ENCODE results near the gene FBXO2. TPM values are rescaled to one million over a fixed set of nuclear protein-coding genes. Genes with fewer than 3 reads are reported as not detected.

The FBXO2 gene
- total and polyA plus RNA-seq, 9 of the 15 experiments (the other 6 are each of a cell fraction or from before 2014, with no cell fraction given) = 0.04 to 1.9 (median 0.27) TPM

- intact Hi-C loops (cut with micrococcal nuclease) = no loop called here
- Histone ChIP-seq H3K9me3 (replicated peaks; ENCODE audit: control insufficient read depth, insufficient read depth, low read depth, low read length) (no peaks in the 10 kb centered on the region), H3K36me3 (ENCODE audit: control insufficient read depth, insufficient read depth, low read length) (no peaks in the 10 kb centered on the region), H2AFZ (ENCODE audit: low read depth, low read length) (peak overlapping the region; percentile 38; the same call in 1 of the 2 replicates), H3K4me2 (ENCODE audit: insufficient read depth, low read length) (no peak overlapping the region), H3K9me1 (ENCODE audit: control insufficient read depth, insufficient read depth, low read length) (no peaks in the 10 kb centered on the region), H3K4me3 (no peak overlapping the region), H4K20me1 (replicated peaks; ENCODE audit: control insufficient read depth, insufficient read depth, low read length) (no peaks in the 10 kb centered on the region), H3K27ac (ENCODE audit: extremely low read depth, low read depth, low read length) (no peak overlapping the region), H3K79me2 (ENCODE audit: control insufficient read depth, insufficient read depth, low read length) (no peaks in the 10 kb centered on the region), H3K9ac (ENCODE audit: insufficient read depth in 1 of 2, low read depth in 2 of 2, low read length in 2 of 2) (peak overlapping the region in 1 of 2 experiments; percentile 31; a peak in 1 of 4 replicates), H3K27me3 (ENCODE audit: control insufficient read depth in 2 of 2, insufficient read depth in 2 of 2, low read length in 2 of 2) (peaks cover 0 to 5% of the 10 kb centered on the region in 2 experiments; a peak in 2 of 5 replicates), H3K4me1 (replicated peaks in 1 of 2; ENCODE audit: control insufficient read depth in 2 of 2, insufficient read depth in 2 of 2, low read length in 2 of 2) (peaks cover 42 to 58% of the 10 kb centered on the region in 2 experiments)
- no TSS peak for BruUV-seq (replicated peaks)
- POLR2A ChIA-PET = interaction anchor here (0.7 to 2.5 kb wide), 4 partner anchors 10 to 210 kb away, joined by 3 to 9 read pairs (median 4); no protein-coding TSS in a partner anchor
- in situ Hi-C loops (cut with MboI) = no loop called here
- CTCF ChIA-PET (ENCODE audit: low intra/inter-chr PET ratio) = no interaction called here
- WGBS (ENCODE audit: insufficient coverage, low coverage, missing lambda C conversion rate) = 72% methylated on average over 5 of the region's 5 CpGs
- ATAC-seq (no peak), DNase-seq (ENCODE audit: extremely low read depth in 1 of 4, low spot score in 3 of 4) (no peak), FAIRE-seq (peak; percentile 57)
- no peak for TF ChIP-seq CBX2 (IDR thresholded peaks at IDR 0.05; ENCODE audit: insufficient read depth, low read length, poor library complexity, severe bottlenecking)
- no peak for TF ChIP-seq EGR1 (conservative IDR thresholded peaks at IDR 0.05)
- no peak for TF ChIP-seq IFI16 (CRISPR knock-in tag; IDR thresholded peaks at IDR 0.05)
- no peak for TF ChIP-seq KDM2B (CRISPR knock-in tag; IDR thresholded peaks at IDR 0.05)
- no peak for TF ChIP-seq PBX2 (CRISPR knock-in tag; IDR thresholded peaks at IDR 0.05; ENCODE audit: low read depth)
- no peak for TF ChIP-seq PBX2 (tag; conservative IDR thresholded peaks at IDR 0.05; ENCODE audit: low read depth)
These were observed 43.6 kb upstream of the FBXO2 start for GRCh38 chr1:11697893-11698210.

Measured in K562 (cell line).